Superior temporal gyrus (tissue), 1 donor: ENCODE data around the gene BMPR2.
"Not testable (repeated sequence)": the region's sequence is repeated elsewhere in the genome, so short reads cannot be mapped to it uniquely, and the experiment has no call there.

Source experiments
- DNase-seq: peaks from one replicate; pipeline ENCODE4 v3.0.0-alpha.2; 2016; ENCODE audit errors: extremely low spot score

BMPR2 gene

GRCh38 chr2:202375609-202376408, at the start of gene BMPR2:
BMPR2 (plus strand) TSS chr2:202376327; CDS start chr2:202377475, 1,148 bp downstream.
- DNase-seq = peak; percentile 86

DNA sequence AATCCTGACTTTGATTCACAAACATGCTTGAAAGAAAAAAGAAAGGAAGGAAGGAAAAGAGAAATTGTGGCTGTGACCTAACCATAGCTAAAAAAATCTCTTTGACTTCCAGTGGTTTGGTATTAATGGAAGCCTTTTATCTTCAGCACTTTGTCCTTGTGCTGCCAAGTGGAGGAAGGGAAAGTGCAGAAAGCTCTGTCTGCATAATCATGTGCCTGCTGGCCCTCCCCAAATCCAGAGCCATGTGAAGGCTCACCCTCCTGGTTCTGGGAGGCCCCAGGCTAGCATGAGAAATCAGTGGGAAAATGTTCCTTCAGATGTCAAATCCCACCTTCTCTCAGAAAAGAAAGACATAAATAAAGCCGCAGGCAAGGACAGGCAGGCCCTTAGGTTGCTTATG, 48.3 kb upstream of the BMPR2 start:
- no peak for DNase-seq

- DNase-seq = no peak
Measured at GRCh38 chr2:202335791-202336467, 40.2 kb upstream of the BMPR2 start.

GRCh38 chr2:202337151-202337550, 39.0 kb upstream of the BMPR2 start:
- no peak for DNase-seq

GRCh38 chr2:202337706-202338346, 38.3 kb upstream of the BMPR2 start:
- no peak for DNase-seq

- DNase-seq = no peak
Measured at GRCh38 chr2:202339071-202339870, 36.9 kb upstream of the BMPR2 start.

GRCh38 chr2:202344178-202344577, 31.9 kb upstream of the BMPR2 start:
- DNase-seq = no peak

DNA sequence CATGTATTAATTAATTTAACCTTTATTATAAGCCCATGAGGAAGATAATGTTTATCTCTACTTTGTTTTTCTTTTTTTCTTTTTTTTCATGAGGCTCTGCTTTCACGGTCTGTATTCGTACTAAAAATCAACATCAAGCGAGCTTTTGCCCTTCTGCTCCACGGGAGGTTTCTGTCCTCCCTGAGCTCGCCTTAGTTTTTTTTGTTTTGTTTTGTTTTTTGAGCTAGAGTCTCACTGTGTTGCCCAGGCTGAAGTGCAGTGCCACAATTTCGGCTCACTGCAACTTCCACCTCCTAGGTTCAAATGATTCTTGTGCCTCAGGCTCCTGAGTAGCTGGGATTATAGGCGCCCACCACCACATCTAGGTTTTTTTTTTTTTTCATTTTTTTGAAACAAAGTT, 29.9 kb upstream of the BMPR2 start:
- no peak for DNase-seq

DNA sequence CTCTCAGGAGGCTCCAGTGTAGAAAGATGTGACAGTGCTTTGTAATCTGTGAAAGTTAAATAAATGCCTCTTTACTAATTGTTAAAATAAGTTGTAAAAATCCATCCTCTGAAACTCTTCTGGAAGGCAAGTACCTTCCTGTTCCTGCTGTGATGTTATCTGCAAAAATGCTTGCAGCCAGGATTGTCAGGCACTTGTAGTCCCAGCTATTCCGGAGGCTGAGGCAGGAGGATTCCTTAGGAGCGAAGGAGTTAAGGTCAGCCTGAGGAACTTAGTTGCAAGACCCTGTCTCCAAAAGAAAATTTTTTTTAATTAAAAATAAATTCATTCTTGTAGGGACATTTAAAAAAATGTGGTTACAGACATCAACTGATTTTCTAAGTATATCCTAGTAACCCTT, 22.7 kb upstream of the BMPR2 start:
- no peak for DNase-seq

- DNase-seq = no peak
Measured at GRCh38 chr2:202355993-202356505, 20.1 kb upstream of the BMPR2 start.

DNA sequence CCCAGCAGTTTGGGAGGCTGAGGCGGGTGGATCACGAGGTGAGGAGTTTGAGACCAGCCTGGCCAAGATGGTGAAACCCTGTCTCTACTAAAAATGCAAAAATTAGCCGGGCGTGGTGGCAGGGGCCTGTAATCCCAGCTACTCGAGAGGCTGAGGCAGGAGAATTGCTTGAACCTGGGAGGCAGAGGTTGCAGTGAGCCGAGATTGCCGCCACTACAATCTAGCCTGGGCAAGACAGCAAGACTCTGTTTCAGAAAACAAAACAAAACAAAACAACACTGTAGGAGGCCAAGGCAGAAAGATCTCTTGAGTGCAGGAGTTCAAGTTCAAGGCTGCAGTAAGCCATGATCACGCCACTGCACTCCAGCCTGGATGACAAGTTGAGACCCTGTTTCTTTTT, 17.2 kb upstream of the BMPR2 start:
- not testable (repeated sequence) for DNase-seq

GRCh38 chr2:202360646-202361045, 15.5 kb upstream of the BMPR2 start:
- no peak for DNase-seq

GRCh38 chr2:202361108-202361507, 15.0 kb upstream of the BMPR2 start:
- DNase-seq = no peak

- no peak for DNase-seq
Measured at GRCh38 chr2:202373490-202373889, 2.6 kb upstream of the BMPR2 start.

DNA sequence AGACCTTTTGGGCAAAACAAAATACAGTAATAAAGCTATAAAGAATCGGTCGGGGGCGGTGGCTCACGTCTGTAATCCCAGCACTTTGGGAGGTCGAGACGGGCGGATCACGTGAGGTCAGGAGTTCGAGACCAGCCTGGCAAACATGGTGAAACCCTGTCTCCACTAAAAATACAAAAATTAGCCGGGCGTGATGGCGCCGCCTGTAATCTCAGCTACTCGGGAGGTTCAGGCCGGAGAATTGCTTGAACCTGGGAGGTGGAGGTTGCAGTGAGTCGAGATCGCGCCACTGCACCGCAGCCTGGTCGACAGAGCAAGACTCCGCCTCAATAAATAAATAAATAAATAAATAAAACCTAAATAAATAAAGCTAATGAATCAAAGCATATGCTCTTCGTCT, 1.7 kb upstream of the BMPR2 start:
- not testable (repeated sequence) for DNase-seq

DNA sequence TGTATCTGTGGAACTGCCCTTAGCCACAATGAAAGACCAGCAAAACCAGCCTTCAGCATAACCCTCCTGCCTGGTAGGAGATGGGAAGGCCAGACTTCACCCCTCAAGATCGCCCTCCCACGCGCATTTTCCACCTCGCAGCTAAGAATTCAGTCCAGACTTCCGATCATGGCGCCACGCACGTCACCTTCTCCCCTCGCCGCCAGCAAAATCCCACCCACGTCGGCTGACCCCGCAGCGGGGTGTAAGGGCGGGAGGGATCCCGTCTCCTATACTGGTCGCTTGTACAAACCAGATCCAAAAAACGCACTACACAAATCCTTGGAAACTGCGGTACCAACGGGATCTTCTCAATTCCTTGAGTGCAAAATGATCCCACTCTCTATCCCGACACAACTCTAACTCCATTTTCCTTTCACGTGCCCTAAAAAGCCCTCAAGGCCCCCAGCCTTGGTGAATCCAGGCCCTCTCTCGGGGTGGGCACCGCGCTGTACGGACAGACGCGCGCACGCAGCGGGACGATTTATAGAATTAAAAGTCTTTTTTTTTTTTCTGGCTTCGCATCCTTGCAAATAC, 1.0 kb upstream of the BMPR2 start:
- DNase-seq = peak; percentile 54

- peak; percentile 47 for DNase-seq
Measured at GRCh38 chr2:202376460-202377206, 506 bp downstream of the BMPR2 start.

DNA sequence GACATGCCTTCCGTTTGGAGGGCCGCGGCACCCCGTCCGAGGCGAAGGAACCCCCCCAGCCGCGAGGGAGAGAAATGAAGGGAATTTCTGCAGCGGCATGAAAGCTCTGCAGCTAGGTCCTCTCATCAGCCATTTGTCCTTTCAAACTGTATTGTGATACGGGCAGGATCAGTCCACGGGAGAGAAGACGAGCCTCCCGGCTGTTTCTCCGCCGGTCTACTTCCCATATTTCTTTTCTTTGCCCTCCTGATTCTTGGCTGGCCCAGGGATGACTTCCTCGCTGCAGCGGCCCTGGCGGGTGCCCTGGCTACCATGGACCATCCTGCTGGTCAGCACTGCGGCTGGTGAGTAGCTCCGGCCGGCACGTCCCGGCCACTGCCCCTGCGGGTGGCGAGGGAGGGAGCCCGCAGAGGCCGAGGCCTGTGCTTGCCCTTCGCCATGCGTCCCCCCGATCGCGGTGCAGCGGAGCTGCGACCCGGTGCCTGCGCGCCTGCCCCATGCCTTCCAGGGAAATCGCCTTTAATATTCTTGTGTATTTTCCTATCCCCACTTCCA, 1.2 kb downstream of the BMPR2 start:
- DNase-seq = peak; percentile 49

GRCh38 chr2:202378001-202378400, 1.9 kb downstream of the BMPR2 start:
- DNase-seq = peak; percentile 71

GRCh38 chr2:202378662-202379358, 2.7 kb downstream of the BMPR2 start:
- DNase-seq = peak; percentile 49
